Smooth muscle cell (in vitro differentiated cells): ENCODE data around the gene FMC1. TPM values are rescaled to one million over a fixed set of nuclear protein-coding genes. Genes with fewer than 3 reads are reported as not detected.
A peak's percentile ranks its signal among the peaks of the same experiment; 100 is the strongest.

Experiments used
- DNase-seq: peaks from one replicate; lab custom pipeline; 2025; ENCODE audit not compliant: unreplicated experiment; lab: John Stamatoyannopoulos, UW
- H2AFZ ChIP-seq: fragments of 200-600 bp; sonication (generic); 2 replicates; pipeline ENCODE4 v1.6.0; 2016; ENCODE audit warnings: antibody characterized with exemption, low read depth, mild to moderate bottlenecking
- H3F3A ChIP-seq: fragments of 200-600 bp; sonication (generic); 2 replicates; pipeline ENCODE4 v1.6.0; 2017; ENCODE audit warnings: antibody characterized with exemption, low read depth
- H3K27ac ChIP-seq: fragments of 200-600 bp; sonication (generic); 2 replicates; pipeline ENCODE4 v1.5.1; 2016; ENCODE audit warnings: low read depth, mild to moderate bottlenecking
- H3K27me3 ChIP-seq: fragments of 200-600 bp; sonication (generic); 2 replicates; pipeline ENCODE4 v1.6.1; 2016; ENCODE audit warnings: low read depth, mild to moderate bottlenecking
- H3K36me3 ChIP-seq: fragments of 200-600 bp; sonication (generic); 2 replicates; pipeline ENCODE4 v1.5.1; 2016; ENCODE audit warnings: low read depth
- H3K4me1 ChIP-seq: fragments of 200-600 bp; sonication (generic); 2 replicates; pipeline ENCODE4 v1.5.1; 2016; ENCODE audit warnings: low read depth
- H3K4me2 ChIP-seq: fragments of 200-600 bp; sonication (generic); 2 replicates; pipeline ENCODE4 v1.6.0; 2016; ENCODE audit warnings: mild to moderate bottlenecking
- H3K4me3 ChIP-seq: fragments of 200-600 bp; sonication (generic); 2 replicates; pipeline ENCODE4 v1.5.1; 2016; ENCODE audit warnings: mild to moderate bottlenecking
- H3K79me2 ChIP-seq: fragments of 200-600 bp; sonication (generic); 2 replicates; pipeline ENCODE4 v1.6.0; 2016; ENCODE audit warnings: low read depth, mild to moderate bottlenecking
- H3K9ac ChIP-seq: fragments of 200-600 bp; sonication (generic); 2 replicates; pipeline ENCODE4 v1.6.0; 2016; ENCODE audit warnings: low read depth
- H3K9me3 ChIP-seq: fragments of 200-600 bp; sonication (generic); replicated peaks from 2 replicates; pipeline ENCODE4 v1.5.1; 2016; ENCODE audit warnings: low read depth
- H4K20me1 ChIP-seq: fragments of 200-600 bp; sonication (generic); 2 replicates; pipeline ENCODE4 v1.6.0; 2016; ENCODE audit warnings: low read depth
- WGBS: methylation state at CpG from one replicate; pipeline ENCODE4 v1.1.7; 2016; ENCODE audit warnings: low lambda C conversion rate; 5-methylcytosine and 5-hydroxymethylcytosine counted together
- polyA plus RNA-seq: library from polyadenylated mRNA; unstranded; fragments of >200 nt; fragmentation: Nextera tagmentation; extraction: Ambion mirVana; gene quantifications from 2 replicates; pipeline ENCODE4 v1.2.1, GENCODE V29; 2016
- total RNA-seq: library from RNA; depleted of rRNA; stranded (reverse); fragments of >200 nt; gene quantifications from 2 replicates; pipeline ENCODE4 v1.2.3, GENCODE V29; 2014
- TF ChIP-seq, protein P1 (sequence below): fragments of 200-600 bp; sonication (generic); IDR thresholded peaks from 2 replicates; pipeline ENCODE4 v1.5.1; 2017; ENCODE audit warnings: borderline replicate concordance, mild to moderate bottlenecking, antibody characterized with exemption; ENCODE audit not compliant: insufficient read depth, poor library complexity, severe bottlenecking

The FMC1 gene, protein sequence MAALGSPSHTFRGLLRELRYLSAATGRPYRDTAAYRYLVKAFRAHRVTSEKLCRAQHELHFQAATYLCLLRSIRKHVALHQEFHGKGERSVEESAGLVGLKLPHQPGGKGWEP
- 3.0 and 4.8 TPM in 2 replicates for total RNA-seq
- 12.4 and 16.1 TPM in 2 replicates for polyA plus RNA-seq

DNA sequence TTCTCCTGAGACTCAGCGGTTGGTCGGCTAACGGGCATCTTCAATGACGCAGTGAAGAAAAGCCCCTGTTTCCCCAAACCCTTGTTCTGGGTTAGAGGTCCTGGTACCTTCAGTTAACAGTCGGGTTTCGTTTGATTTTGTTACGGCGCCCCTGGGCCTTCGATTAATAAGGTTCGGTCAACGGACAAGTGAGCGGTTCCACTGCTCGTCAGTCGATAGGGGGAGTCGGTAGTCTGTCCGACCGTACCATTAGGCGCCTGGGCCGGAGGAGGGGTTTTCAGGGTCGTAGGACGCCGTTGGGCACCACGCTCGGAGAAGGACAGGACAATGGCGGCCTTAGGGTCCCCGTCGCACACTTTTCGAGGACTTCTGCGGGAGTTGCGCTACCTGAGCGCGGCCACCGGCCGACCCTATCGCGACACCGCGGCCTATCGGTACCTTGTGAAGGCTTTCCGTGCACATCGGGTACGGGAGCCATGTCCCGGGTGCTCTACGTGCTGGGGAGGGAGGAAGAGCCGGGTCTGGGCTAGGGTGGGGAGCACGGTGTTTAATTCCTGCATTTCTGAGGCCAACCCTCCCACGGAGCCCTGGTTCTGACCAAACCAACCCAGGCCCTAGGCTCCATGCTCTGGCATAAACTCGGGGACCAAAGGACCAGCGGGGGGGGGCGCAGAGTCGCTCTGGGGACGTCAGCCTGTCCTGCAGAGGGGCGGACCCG, at the start of gene FMC1:
FMC1 (plus strand) TSS at position 280 of the 718 bp plus-strand sequence; CDS start at position 328, 48 bp downstream.
- H3K9ac ChIP-seq = peak within 1 kb of the TSS; percentile 94
- under 1% methylated on average over 54 of the region's 54 CpGs for WGBS
- no peaks in the 10 kb centered on the region for H3K36me3 ChIP-seq
- DNase-seq = peak; percentile 93
- no peaks in the 10 kb centered on the region for H4K20me1 ChIP-seq
- no peaks in the 10 kb centered on the region for H3K9me3 ChIP-seq
- no peaks in the 10 kb centered on the region for H3K4me1 ChIP-seq
- H3K79me2 ChIP-seq = peaks cover 13% of the 10 kb centered on the region
- H2AFZ ChIP-seq = peak within 1 kb of the TSS; percentile 90
- peak within 1 kb of the TSS; percentile 95 for H3K27ac ChIP-seq
- H3F3A ChIP-seq = peaks cover 12% of the 10 kb centered on the region
- TF ChIP-seq, protein P1, sequence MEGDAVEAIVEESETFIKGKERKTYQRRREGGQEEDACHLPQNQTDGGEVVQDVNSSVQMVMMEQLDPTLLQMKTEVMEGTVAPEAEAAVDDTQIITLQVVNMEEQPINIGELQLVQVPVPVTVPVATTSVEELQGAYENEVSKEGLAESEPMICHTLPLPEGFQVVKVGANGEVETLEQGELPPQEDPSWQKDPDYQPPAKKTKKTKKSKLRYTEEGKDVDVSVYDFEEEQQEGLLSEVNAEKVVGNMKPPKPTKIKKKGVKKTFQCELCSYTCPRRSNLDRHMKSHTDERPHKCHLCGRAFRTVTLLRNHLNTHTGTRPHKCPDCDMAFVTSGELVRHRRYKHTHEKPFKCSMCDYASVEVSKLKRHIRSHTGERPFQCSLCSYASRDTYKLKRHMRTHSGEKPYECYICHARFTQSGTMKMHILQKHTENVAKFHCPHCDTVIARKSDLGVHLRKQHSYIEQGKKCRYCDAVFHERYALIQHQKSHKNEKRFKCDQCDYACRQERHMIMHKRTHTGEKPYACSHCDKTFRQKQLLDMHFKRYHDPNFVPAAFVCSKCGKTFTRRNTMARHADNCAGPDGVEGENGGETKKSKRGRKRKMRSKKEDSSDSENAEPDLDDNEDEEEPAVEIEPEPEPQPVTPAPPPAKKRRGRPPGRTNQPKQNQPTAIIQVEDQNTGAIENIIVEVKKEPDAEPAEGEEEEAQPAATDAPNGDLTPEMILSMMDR = peak; percentile 29
- peak within 1 kb of the TSS; percentile 86 for H3K4me2 ChIP-seq
- H3K27me3 ChIP-seq = no peaks in the 10 kb centered on the region
- peak within 1 kb of the TSS; percentile 70 for H3K4me3 ChIP-seq

DNA sequence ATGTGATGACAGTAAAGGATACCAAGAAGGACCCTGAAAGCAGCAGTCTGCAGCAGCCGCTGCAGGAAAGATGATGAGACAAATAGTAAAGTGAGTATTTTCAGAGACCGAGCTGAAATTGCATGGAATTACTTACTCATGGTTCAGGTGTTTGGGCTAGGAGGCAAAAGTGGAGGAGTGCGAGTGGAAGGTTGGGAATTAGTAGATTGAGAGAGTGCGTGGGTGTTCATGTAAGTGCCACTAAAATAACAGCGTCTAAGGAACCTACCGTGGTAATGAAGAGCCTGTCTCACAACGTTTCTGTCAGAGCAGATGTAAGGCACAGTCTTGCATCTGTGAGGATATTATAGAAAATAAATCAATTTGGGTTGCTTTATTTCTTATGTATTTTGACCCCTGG, 48.3 kb upstream of the FMC1 start:
- Histone ChIP-seq H3K27ac (no peak overlapping the region), H4K20me1 (no peaks in the 10 kb centered on the region), H3K79me2 (no peaks in the 10 kb centered on the region), H3K36me3 (no peaks in the 10 kb centered on the region), H3K4me1 (no peaks in the 10 kb centered on the region), H3K9ac (no peak overlapping the region), H2AFZ (no peak overlapping the region), H3K27me3 (no peaks in the 10 kb centered on the region), H3K9me3 (no peaks in the 10 kb centered on the region), H3K4me3 (no peak overlapping the region), H3K4me2 (no peak overlapping the region), H3F3A (no peaks in the 10 kb centered on the region)
- DNase-seq = no peak
- TF ChIP-seq, protein P1 = no peak
- 93% methylated on average over 7 of the region's 7 CpGs for WGBS

DNA sequence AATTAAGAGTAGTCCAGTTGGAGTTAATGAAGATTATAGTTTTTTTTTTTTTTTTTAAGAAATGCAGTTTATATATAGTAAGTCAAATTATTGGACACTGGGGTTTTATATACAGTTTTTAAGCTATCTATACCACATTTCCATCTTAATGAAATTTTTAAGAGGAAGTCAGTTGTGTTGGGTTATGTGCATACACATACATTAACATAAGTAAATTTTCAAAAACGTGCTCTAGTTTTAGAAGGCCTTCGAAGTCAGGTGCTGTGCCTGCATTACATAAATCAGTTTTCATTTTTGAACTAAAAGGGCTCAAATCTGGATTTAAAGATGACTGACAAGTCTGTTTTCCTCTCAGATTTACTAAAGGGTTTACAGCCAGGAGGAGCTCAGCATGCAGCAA, 47.6 kb upstream of the FMC1 start:
- no peak overlapping the region for H3K4me2 ChIP-seq
- no peak overlapping the region for H3K4me3 ChIP-seq
- no peaks in the 10 kb centered on the region for H3K9me3 ChIP-seq
- H2AFZ ChIP-seq = no peak overlapping the region
- no peaks in the 10 kb centered on the region for H3K27me3 ChIP-seq
- H3K27ac ChIP-seq = no peak overlapping the region
- H3K4me1 ChIP-seq = no peaks in the 10 kb centered on the region
- no peaks in the 10 kb centered on the region for H3F3A ChIP-seq
- TF ChIP-seq, protein P1 = no peak
- 94% methylated on average over 2 of the region's 2 CpGs for WGBS
- DNase-seq = no peak
- H3K79me2 ChIP-seq = no peaks in the 10 kb centered on the region
- no peaks in the 10 kb centered on the region for H3K36me3 ChIP-seq
- H4K20me1 ChIP-seq = no peaks in the 10 kb centered on the region
- H3K9ac ChIP-seq = no peak overlapping the region

DNA sequence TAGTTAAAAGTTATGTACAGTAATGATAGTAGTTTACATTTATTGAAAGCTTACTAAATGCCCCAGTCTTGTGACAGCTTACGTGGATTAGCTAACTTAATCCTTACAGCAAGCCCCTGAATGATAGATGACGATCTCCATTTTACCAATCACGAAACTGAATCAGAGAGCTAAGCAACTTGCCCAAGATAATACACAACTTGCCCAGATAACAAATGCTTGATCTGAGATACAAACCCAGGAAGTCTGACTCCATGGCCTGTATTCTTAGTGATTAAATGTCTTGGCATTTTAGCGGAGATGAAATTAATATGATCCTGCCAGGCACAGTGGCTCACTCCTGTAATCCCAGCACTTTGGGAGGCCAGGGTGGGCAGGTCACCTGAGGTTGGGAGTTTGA, 46.9 kb upstream of the FMC1 start:
- no peaks in the 10 kb centered on the region for H3K27me3 ChIP-seq
- H3F3A ChIP-seq = no peaks in the 10 kb centered on the region
- H3K79me2 ChIP-seq = no peaks in the 10 kb centered on the region
- H3K4me3 ChIP-seq = no peak overlapping the region
- H3K9ac ChIP-seq = no peak overlapping the region
- no peaks in the 10 kb centered on the region for H4K20me1 ChIP-seq
- 54% methylated on average over 4 of the region's 4 CpGs for WGBS
- no peak overlapping the region for H3K4me2 ChIP-seq
- H3K9me3 ChIP-seq = no peaks in the 10 kb centered on the region
- H3K4me1 ChIP-seq = no peaks in the 10 kb centered on the region
- H2AFZ ChIP-seq = no peak overlapping the region
- no peak overlapping the region for H3K27ac ChIP-seq
- TF ChIP-seq, protein P1 = no peak
- no peak for DNase-seq
- no peaks in the 10 kb centered on the region for H3K36me3 ChIP-seq
